ENCODE measurements around the gene EPB41L4B.

DNA sequence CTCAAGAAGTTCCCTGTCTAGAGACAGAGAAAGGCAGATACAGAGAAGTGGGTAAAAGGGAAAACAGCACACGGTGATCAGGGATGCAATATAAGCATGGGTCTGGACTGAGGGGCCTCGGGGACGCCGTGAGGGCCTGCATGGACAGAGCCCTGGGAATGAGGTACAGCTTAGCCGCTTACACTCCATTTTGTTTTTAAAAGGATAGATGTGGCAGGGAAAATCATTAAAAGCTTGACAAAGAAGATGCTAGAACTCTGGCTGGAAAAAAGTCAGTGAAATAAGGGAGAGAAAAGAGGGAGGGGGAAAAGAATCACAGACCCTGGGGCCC lies 69.1 kb downstream of the EPB41L4B start:
- TF ChIP-seq, protein P1, sequence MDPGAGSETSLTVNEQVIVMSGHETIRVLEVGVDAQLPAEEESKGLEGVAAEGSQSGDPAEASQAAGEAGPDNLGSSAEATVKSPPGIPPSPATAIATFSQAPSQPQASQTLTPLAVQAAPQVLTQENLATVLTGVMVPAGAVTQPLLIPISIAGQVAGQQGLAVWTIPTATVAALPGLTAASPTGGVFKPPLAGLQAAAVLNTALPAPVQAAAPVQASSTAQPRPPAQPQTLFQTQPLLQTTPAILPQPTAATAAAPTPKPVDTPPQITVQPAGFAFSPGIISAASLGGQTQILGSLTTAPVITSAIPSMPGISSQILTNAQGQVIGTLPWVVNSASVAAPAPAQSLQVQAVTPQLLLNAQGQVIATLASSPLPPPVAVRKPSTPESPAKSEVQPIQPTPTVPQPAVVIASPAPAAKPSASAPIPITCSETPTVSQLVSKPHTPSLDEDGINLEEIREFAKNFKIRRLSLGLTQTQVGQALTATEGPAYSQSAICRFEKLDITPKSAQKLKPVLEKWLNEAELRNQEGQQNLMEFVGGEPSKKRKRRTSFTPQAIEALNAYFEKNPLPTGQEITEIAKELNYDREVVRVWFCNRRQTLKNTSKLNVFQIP (CRISPR knock-in tag; IDR thresholded peaks at IDR 0.05; ENCODE audit: borderline replicate concordance, low read depth) = no peak
- TF ChIP-seq CSDC2 (CRISPR knock-in tag; IDR thresholded peaks at IDR 0.05) (no peak), ZFP30 (CRISPR knock-in tag; IDR thresholded peaks at IDR 0.05) (no peak)
- TF ChIP-seq, protein P2, sequence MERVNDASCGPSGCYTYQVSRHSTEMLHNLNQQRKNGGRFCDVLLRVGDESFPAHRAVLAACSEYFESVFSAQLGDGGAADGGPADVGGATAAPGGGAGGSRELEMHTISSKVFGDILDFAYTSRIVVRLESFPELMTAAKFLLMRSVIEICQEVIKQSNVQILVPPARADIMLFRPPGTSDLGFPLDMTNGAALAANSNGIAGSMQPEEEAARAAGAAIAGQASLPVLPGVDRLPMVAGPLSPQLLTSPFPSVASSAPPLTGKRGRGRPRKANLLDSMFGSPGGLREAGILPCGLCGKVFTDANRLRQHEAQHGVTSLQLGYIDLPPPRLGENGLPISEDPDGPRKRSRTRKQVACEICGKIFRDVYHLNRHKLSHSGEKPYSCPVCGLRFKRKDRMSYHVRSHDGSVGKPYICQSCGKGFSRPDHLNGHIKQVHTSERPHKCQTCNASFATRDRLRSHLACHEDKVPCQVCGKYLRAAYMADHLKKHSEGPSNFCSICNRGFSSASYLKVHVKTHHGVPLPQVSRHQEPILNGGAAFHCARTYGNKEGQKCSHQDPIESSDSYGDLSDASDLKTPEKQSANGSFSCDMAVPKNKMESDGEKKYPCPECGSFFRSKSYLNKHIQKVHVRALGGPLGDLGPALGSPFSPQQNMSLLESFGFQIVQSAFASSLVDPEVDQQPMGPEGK (CRISPR knock-in tag; IDR thresholded peaks at IDR 0.05; ENCODE audit: borderline replicate concordance) = no peak
